Kidney tubule cell (primary cell): ENCODE measurements around the gene MCCC1.

ENCODE experiments used
- DNase-seq: peaks from one replicate; pipeline ENCODE4 v3.0.0-alpha.2; 2018; ENCODE audit warnings: low spot score

MCCC1 gene

GRCh38 chr3:182980204-182981037, 118.9 kb downstream of the MCCC1 start, which contains the start of gene DCUN1D1:
Gene DCUN1D1, minus strand, starts transcription at chr3:182980538. Its CDS starts 49 bp downstream, at chr3:182980489.
- DNase-seq = peak; percentile 90

DNA sequence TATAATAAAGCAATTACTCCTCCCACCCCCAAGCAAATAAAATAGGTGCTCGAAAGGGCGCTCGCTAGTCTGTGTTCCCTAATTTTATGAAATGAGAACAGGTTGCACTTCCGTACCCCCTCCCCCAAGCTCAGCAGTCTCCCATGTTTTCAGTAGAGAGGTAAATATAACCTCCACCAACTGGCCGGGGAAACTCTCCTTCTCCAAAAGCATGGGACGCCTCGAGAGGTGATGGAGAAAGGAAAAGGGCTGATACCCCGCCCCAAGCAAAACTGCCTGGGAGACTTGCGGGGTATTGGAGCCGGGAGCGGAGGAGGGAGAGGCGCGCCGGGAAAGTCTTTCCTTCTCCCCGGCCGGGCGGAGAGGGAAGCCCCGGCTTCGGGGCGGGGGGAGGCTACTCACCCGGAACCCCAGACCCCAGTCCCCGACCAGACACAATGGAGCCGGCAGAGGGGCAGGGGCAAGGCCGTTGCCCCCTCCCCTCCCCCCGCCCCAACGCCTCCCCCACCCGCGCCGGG, 119.6 kb downstream of the MCCC1 start:
- DNase-seq = peak; percentile 21

GRCh38 chr3:182979103-182979673, 120.1 kb downstream of the MCCC1 start:
- DNase-seq = peak; percentile 12

DNA sequence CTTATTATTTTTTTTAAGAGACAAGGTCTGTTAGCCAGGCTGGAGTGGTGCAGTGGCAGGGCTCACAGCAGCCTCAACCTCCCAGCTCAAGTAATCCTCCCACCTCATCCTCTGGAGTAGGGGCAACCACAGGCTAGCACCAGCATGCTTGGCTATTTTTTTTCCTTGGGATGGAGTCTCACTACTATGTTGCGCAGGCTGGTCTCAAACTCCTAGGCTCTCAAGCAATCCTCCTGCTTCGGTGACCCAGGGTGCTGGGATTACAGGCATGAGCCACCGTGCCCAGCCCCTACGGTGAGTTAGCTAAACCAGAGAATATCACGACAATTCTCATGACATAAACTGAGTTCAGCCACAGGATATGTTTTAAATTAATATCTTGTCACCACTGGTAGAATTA, 120.9 kb downstream of the MCCC1 start:
- DNase-seq = no peak

DNA sequence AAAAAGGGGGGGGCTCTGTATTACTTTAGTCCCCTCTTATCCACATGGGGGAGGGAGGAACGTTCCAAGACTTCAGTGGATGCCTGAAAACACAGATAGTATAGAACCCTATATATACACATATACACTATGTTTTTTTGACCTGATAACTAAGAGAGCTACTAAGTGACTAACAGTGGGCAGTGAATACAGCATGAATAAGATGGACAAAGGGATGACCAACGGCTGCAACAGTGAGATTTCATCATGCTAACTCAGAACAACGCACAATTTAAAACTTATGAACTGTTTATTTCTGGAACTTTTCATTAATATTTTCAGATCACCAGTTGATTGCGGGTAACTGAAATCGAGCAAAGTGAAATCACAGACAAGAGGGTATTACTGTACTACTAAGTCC, 126.2 kb downstream of the MCCC1 start:
- no peak for DNase-seq

DNA sequence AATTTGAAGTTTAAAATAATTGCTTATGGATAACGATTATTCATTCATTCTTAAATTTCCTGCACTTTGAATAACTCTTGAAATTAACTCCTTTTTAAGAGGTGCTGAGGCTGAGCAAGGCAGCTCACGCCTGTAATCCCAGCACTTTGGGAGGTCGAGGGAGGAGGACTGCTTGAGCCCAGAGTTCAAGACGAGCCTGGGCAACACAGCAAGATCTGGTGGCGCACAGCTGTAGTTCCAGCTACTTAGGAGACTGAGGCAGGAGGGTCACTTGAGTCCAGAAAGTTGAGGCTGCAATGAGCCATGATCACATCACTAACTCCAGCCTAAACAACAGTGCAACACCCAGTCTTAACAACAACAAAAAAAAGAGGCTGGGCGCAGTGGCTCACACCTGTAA, 126.9 kb downstream of the MCCC1 start:
- no peak for DNase-seq

DNA sequence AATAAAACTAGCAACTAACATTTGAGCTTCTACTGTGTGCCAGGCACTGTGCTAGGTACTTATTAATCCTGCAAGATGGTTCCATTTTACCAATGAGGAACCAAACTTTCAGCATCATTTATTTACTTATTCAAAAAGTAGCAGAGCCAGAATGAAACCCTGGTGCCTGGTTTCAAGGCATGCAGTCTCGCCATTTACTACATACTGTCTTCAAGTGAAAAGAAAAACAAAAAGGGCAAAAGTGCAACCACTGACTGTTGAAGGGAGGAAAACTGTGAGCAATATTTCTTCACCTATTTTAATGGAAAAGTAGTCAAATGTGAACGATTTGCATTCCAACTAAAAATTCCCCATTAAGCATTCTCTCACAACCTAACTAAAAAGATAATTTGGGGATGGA, 127.7 kb downstream of the MCCC1 start:
- peak; percentile 25 for DNase-seq

DNA sequence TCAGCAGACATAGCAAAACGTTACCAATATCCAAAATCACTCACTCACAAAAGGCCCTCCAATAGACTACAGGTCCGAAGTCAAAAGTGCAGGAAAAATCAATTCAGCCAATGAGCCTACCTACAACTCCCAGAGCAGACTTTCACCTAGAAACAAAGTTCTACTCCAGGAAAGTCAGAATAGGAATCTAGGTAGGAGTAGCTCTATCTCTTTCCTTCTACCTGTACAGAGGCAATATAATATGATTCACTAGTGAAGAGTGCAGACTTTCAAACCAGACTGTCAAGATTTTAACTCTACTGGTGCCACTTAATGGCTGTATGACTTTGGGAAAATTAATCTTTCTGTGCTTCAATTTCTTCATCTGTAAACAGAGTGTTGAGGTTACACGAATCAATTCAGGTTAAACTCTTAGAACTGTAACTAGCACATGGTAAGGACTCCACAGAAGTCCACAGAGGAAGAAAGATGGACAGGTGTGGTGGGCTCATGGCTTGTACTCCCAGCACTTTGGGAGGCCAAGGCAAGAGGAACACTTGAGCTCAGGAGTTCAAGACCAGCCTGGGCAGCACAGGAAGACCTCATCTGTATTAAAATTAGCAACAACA, 128.4 kb downstream of the MCCC1 start:
- peak; percentile 30 for DNase-seq

DNA sequence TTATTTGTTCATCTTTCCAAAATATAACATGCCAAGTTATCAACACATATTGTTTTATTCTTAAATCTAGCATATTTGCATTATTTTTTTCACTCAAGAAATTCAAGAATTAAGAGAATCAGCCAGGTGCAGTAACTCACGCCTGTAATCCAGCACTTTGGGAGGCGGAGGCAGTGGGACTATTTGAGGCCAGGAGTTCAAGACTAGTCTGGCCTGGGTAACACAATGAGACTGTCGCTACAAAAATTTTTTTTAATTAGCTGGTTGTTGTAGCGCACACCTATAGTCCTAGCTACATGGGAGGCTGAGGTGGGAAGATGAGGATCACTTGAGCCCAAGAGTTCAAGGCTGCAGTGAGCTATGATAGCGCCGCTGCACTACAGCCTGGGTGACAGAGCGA, 129.4 kb downstream of the MCCC1 start:
- no peak for DNase-seq

GRCh38 chr3:182969277-182969676, 130.0 kb downstream of the MCCC1 start:
- DNase-seq = peak; percentile 63

- peak; percentile 16 for DNase-seq
These were observed 131.8 kb downstream of the MCCC1 start for GRCh38 chr3:182967218-182968204.

- no peak for DNase-seq
These were observed 133.4 kb downstream of the MCCC1 start for GRCh38 chr3:182965861-182966366.
